GM12878 (cell line): ENCODE measurements around the gene SNRPA1. TPM values are rescaled to one million over a fixed set of nuclear protein-coding genes. Genes with fewer than 3 reads are reported as not detected.

Experiments
- ATF2 ChIP-seq: IDR thresholded peaks from 2 replicates; pipeline ENCODE4 v1.6.1; 2012; ENCODE audit warnings: low read length, inconsistent platforms
- CBX3 ChIP-seq: fragments of 200-600 bp; sonication (generic); IDR thresholded peaks from 2 replicates; pipeline ENCODE4 v1.6.1; 2016; ENCODE audit warnings: low read depth, borderline replicate concordance
- CEBPB ChIP-seq, 2 experiments: fragments of 150-350 bp in 1 of 2; IDR thresholded peaks; 2 replicates each; pipeline ENCODE4 v1.6.1; 2012 to 2014; ENCODE audit warnings: low read depth in 2 of 2, low read length in 2 of 2, borderline replicate concordance in 1 of 2, inconsistent platforms in 1 of 2
- CHD4 ChIP-seq: fragments of 200-600 bp; sonication (generic); IDR thresholded peaks from 2 replicates; pipeline ENCODE4 v1.6.1; 2016; ENCODE audit warnings: mild to moderate bottlenecking
- E2F4 ChIP-seq: IDR thresholded peaks from 2 replicates; pipeline ENCODE4 v1.6.1; 2012; ENCODE audit warnings: low read depth, low read length, improper control_type of control experiment
- EED ChIP-seq: sonication (generic); IDR thresholded peaks from 2 replicates; pipeline ENCODE4 v1.6.1; 2016; ENCODE audit warnings: antibody characterized with exemption, low read depth
- EZH2 ChIP-seq: IDR thresholded peaks from 2 replicates; pipeline ENCODE4 v1.6.1; 2012; ENCODE audit warnings: low read depth, mild to moderate bottlenecking, control low read depth, inconsistent platforms, low read length, borderline replicate concordance; ENCODE audit not compliant: control insufficient read depth
- FOXK2 ChIP-seq: fragments of 450-650 bp; IDR thresholded peaks from 2 replicates; pipeline ENCODE4 v1.6.1; 2017; ENCODE audit warnings: mild to moderate bottlenecking, moderate library complexity
- GABPA ChIP-seq: IDR thresholded peaks from 2 replicates; pipeline ENCODE4 v1.6.1; 2014; ENCODE audit warnings: antibody characterized with exemption, low read depth, mild to moderate bottlenecking, inconsistent platforms
- HSF1 ChIP-seq: fragments of 150-350 bp; IDR thresholded peaks from 2 replicates; pipeline ENCODE4 v1.6.1; 2014; ENCODE audit warnings: mild to moderate bottlenecking, low read depth, low read length
- JUNB ChIP-seq: IDR thresholded peaks from 2 replicates; pipeline ENCODE4 v1.6.1; 2016; ENCODE audit warnings: antibody characterized with exemption, mild to moderate bottlenecking
- LARP7 ChIP-seq: fragments of 450-650 bp; IDR thresholded peaks from 2 replicates; pipeline ENCODE4 v1.6.1; 2017; ENCODE audit warnings: mild to moderate bottlenecking
- MTA2 ChIP-seq: fragments of 450-650 bp; IDR thresholded peaks from 2 replicates; pipeline ENCODE4 v1.6.1; 2016; ENCODE audit warnings: low read depth, mild to moderate bottlenecking, moderate library complexity
- MXI1 ChIP-seq: fragments of 150-350 bp; IDR thresholded peaks from 2 replicates; pipeline ENCODE4 v1.6.1; 2011; ENCODE audit warnings: low read depth, mild to moderate bottlenecking, inconsistent platforms, low read length, improper control_type of control experiment
- MYB ChIP-seq: fragments of 150-350 bp; IDR thresholded peaks from 2 replicates; pipeline ENCODE4 v1.6.1; 2014; ENCODE audit warnings: mild to moderate bottlenecking, low read depth, low read length, borderline replicate concordance
- NRF1 ChIP-seq: conservative IDR thresholded peaks from 2 replicates; pipeline ENCODE4 v1.6.1; 2011; ENCODE audit warnings: mild to moderate bottlenecking, low read depth, low read length, improper control_type of control experiment
- PAX8 ChIP-seq: fragments of 450-650 bp; IDR thresholded peaks from 2 replicates; pipeline ENCODE4 v1.6.1; 2017; ENCODE audit warnings: mild to moderate bottlenecking, moderate library complexity
- PBX3 ChIP-seq: IDR thresholded peaks from 2 replicates; pipeline ENCODE4 v1.6.1; 2011; ENCODE audit warnings: mild to moderate bottlenecking, low read depth, low read length, moderate library complexity; ENCODE audit not compliant: insufficient replicate concordance
- RBBP5 ChIP-seq: fragments of 200-600 bp; sonication (generic); conservative IDR thresholded peaks from 2 replicates; pipeline ENCODE4 v1.6.1; 2016
- RELA ChIP-seq: fragments of 450-650 bp; IDR thresholded peaks from 2 replicates; pipeline ENCODE4 v1.8.0; 2014; ENCODE audit warnings: borderline replicate concordance; ENCODE audit not compliant: partially characterized antibody
- SMAD5 ChIP-seq: IDR thresholded peaks from 2 replicates; pipeline ENCODE4 v1.6.1; 2016; ENCODE audit warnings: antibody characterized with exemption, low read depth
- SREBF1 ChIP-seq: IDR thresholded peaks from 2 replicates; pipeline ENCODE4 v1.6.1; 2012; ENCODE audit warnings: mild to moderate bottlenecking, low read length
- STAT3 ChIP-seq: IDR thresholded peaks from 2 replicates; pipeline ENCODE4 v1.6.1; 2011; ENCODE audit warnings: low read depth, low read length, improper control_type of control experiment
- TARDBP ChIP-seq: IDR thresholded peaks from 2 replicates; pipeline ENCODE4 v1.6.1; 2016; ENCODE audit warnings: borderline replicate concordance
- ZBTB4 ChIP-seq: fragments of 450-650 bp; formaldehyde crosslinking; IDR thresholded peaks from 2 replicates; pipeline ENCODE4 v1.4.0; 2022; ENCODE audit warnings: mild to moderate bottlenecking, moderate library complexity
- ZNF622 ChIP-seq: fragments of 450-650 bp; IDR thresholded peaks from 2 replicates; pipeline ENCODE4 v1.6.1; 2017; ENCODE audit warnings: mild to moderate bottlenecking, inconsistent platforms
- polyA plus RNA-seq, 11 experiments: library from polyadenylated mRNA; depleted of rRNA in 4 of 11; unstranded in 6 of 11; stranded (reverse) in 5 of 11; fragments of >200 nt; fragmentation: Nextera tagmentation in 4 of 11; fragmentation: Illumina TruSeq in 1 of 11; extraction: Ambion mirVana in 4 of 11; extraction: Trizol in 1 of 11; gene quantifications; 1 replicate in 1 of 11; 2 replicates in 10 of 11; pipeline versions ENCODE4 v1.2.1 to v1.2.3, GENCODE V29; 2011 to 2016; ENCODE audit warnings: inconsistent platforms in 2 of 11, missing spikeins in 2 of 11, low read depth in 1 of 11
- total RNA-seq, 4 experiments: library from RNA; depleted of rRNA in 3 of 4; stranded (reverse); fragments of >200 nt in 3 of 4; fragmentation: Illumina TruSeq in 1 of 4; extraction: Trizol in 1 of 4; gene quantifications; 2 replicates each; pipeline versions ENCODE4 v1.2.1 to v1.2.3, GENCODE V29; 2013 to 2021

SNRPA1 gene
- total and polyA plus RNA-seq, 10 of the 15 experiments (the other 5 are each of a cell fraction or from before 2014, with no cell fraction given) = 59.9 to 267 (median 161) TPM

GRCh38 chr15:101264011-101264410, 31.0 kb downstream of the SNRPA1 start (continued):
- TF ChIP-seq PBX3 (no peak), MYB (no peak), NRF1 (no peak), LARP7 (no peak; the same call in 1 of the 2 replicates), ZBTB4 (CRISPR knock-in tag) (no peak), GABPA (no peak), MXI1 (no peak), PAX8 (no peak), CEBPB (IDR thresholded peaks at IDR 0.05; ENCODE audit: borderline replicate concordance in 1 of 2, low read depth in 2 of 2, low read length in 2 of 2) (no peak), CHD4 (no peak), TARDBP (no peak), STAT3 (no peak), EED (0 out of 2 replicates have a peak, but pooled peaks have one; percentile 21), ZNF622 (no peak), CBX3 (no peak), SREBF1 (no peak), RELA (peak; percentile 83), SMAD5 (no peak), E2F4 (no peak), ATF2 (no peak), JUNB (no peak), FOXK2 (no peak), HSF1 (no peak), EZH2 (no peak), MTA2 (no peak), RBBP5 (no peak)
